22Rv1 (cell line): Measurements from ENCODE around the gene B4GALNT3.
A peak's percentile ranks its signal among the peaks of the same experiment; 100 is the strongest.

Experiments
- H3K27ac ChIP-seq: fragments of 450-650 bp; 2 replicates; pipeline ENCODE4 v1.5.1; 2017
- CTCF ChIP-seq: fragments of 450-650 bp; IDR thresholded peaks from 2 replicates; pipeline ENCODE4 v1.5.1; 2017; ENCODE audit warnings: mild to moderate bottlenecking
- ZFX ChIP-seq: fragments of 450-650 bp; IDR thresholded peaks from 2 replicates; pipeline ENCODE4 v1.6.1; 2017; ENCODE audit warnings: antibody characterized with exemption, borderline replicate concordance

The B4GALNT3 gene

DNA sequence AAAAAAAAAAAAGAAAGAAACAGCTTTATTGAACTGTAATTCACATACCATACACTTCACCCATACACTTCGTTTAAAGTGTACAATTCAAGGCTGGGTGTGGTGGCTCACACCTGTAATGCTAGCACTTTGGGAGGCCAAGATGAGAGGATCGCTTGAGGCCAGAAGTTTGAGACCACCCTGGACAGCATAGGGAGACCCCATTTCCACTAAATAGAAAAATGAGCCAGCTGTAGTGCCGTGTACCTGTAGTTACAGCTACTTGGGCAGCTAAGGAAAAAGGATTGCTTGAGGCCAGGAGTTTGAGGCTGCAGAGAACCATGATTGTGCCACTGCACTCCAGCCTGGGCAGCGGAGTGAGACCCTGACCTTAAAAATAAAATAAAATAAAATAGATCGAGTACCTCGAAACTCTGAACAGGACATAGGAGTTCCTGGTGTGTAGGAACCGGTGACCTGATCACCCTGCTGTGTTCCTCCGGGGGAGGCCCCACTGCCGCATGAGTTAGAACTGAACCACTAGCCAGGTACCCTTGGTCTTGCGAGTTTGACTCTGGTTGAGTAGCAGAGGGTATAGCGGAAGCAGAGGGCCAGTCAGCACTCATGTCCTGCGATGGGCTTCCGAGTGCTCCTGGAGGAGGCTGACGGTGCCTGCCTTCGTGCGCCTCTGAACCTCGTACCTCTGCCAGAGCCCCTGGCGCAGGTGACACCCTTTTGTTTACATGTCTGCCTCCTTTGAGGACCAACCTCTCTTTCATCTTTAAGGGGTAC, 80.0 kb downstream of the B4GALNT3 start:
- peak overlapping the region; percentile 59 for H3K27ac ChIP-seq
- TF ChIP-seq ZFX, result no peak
- no peak for TF ChIP-seq CTCF

GRCh38 chr12:541676-542324, 82.1 kb downstream of the B4GALNT3 start:
- no peak for TF ChIP-seq ZFX
- TF ChIP-seq CTCF, result no peak
- H3K27ac ChIP-seq, result no peak overlapping the region

GRCh38 chr12:542395-543113, 82.8 kb downstream of the B4GALNT3 start:
- TF ChIP-seq ZFX, result no peak
- no peak overlapping the region for H3K27ac ChIP-seq

GRCh38 chr12:543114-543451, 83.3 kb downstream of the B4GALNT3 start:
- H3K27ac ChIP-seq, result no peak overlapping the region
- TF ChIP-seq ZFX (no peak), CTCF (no peak)

- H3K27ac ChIP-seq, result no peak overlapping the region
- TF ChIP-seq CTCF (no peak), ZFX (no peak)
These were observed 84.4 kb downstream of the B4GALNT3 start for GRCh38 chr12:544142-544541.

DNA sequence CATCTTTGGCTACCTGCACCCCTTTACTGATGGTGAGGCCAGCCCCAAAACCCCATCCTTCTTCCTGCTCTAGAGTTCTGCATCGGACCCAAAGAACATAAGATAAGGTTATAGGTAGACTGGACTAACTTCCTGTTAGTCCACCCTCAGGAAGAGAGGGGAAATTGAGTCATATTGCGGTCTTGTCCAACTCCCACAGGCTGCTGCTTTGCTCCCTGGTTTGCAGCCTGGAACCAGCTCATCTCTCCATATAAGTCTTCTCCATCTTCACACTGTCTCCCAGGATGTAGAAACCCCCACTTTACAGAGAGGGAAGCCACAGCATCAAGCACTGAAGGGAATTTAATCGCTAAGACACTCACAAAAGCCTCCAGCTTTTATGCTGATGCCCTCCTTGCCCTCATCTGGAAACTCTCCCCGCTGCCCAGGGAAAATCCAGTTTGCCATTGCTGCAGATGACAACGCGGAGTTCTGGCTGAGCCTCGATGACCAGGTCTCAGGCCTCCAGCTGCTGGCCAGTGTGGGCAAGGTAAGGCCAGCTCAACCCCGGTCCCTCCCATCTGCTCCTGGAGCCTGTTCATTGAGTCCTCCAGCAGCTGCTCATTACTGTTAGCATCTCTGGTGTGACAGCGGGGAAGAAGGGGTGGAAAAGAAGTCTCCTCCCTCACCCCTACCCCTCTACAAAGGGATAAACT, 85.3 kb downstream of the B4GALNT3 start:
- TF ChIP-seq ZFX (no peak), CTCF (no peak)

GRCh38 chr12:545835-546234, 86.1 kb downstream of the B4GALNT3 start:
- H3K27ac ChIP-seq, result no peak overlapping the region
- no peak for TF ChIP-seq ZFX

More for the DNA sequence above, 85.3 kb downstream of the B4GALNT3 start:
- no peak overlapping the region for H3K27ac ChIP-seq

GRCh38 chr12:546265-546919, 86.7 kb downstream of the B4GALNT3 start:
- TF ChIP-seq ZFX (no peak), CTCF (no peak)
- H3K27ac ChIP-seq, result no peak overlapping the region
